Heart left ventricle (tissue), 16 donors: ENCODE data around the gene LONRF2. TPM values are rescaled to one million over a fixed set of nuclear protein-coding genes. Genes with fewer than 3 reads are reported as not detected.

Experiments
- ATAC-seq, 4 donors: fragments of 200-7000 bp; cut with Tn5 transposase; one replicate each; pipeline ENCODE4 v1.9.1; 2020 to 2022; ENCODE audit warnings: moderate library complexity in 4 of 4, mild to moderate bottlenecking in 3 of 4, moderate number of reproducible peaks in 1 of 4
- DNase-seq, 5 donors: peaks; one replicate each; pipeline ENCODE4 v3.0.0-alpha.2; 2020
- H3K27ac ChIP-seq, 12 donors: fragments of 200-600 bp; sonication (generic) in 4 of 12; one replicate each; pipeline versions ENCODE4 v1.5.0 to v1.8.0; 2016 to 2022; ENCODE audit warnings: mild to moderate bottlenecking in 2 of 12
- H3K27me3 ChIP-seq, 9 donors: fragments of 200-600 bp; sonication (generic) in 2 of 9; one replicate each; pipeline versions ENCODE4 v1.5.1 to v1.8.0; 2016 to 2022; ENCODE audit warnings: mild to moderate bottlenecking in 3 of 9
- H3K36me3 ChIP-seq, 9 donors: fragments of 200-600 bp; sonication (generic) in 2 of 9; one replicate each; pipeline versions ENCODE4 v1.5.0 to v1.8.0; 2018 to 2022; ENCODE audit warnings: mild to moderate bottlenecking in 2 of 9
- H3K4me1 ChIP-seq, 12 donors: fragments of 200-600 bp; sonication (generic) in 4 of 12; one replicate each; pipeline versions ENCODE4 v1.5.0 to v1.8.0; 2016 to 2022; ENCODE audit warnings: mild to moderate bottlenecking in 3 of 12
- H3K4me3 ChIP-seq, 12 donors: fragments of 200-600 bp; sonication (generic) in 4 of 12; one replicate each; pipeline versions ENCODE4 v1.5.0 to v1.8.0; 2017 to 2022; ENCODE audit warnings: mild to moderate bottlenecking in 9 of 12, moderate library complexity in 4 of 12
- H3K9me3 ChIP-seq, 12 donors: fragments of 200-600 bp; sonication (generic) in 4 of 12; one replicate each; pipeline versions ENCODE4 v1.5.0 to v1.8.0; 2016 to 2022; ENCODE audit warnings: mild to moderate bottlenecking in 1 of 12
- POLR2A ChIP-seq, 2 donors: fragments of 450-650 bp; IDR thresholded peaks; one replicate each; pipeline ENCODE4 v1.6.1; 2017; ENCODE audit warnings: antibody characterized with exemption in 2 of 2, mild to moderate bottlenecking in 2 of 2, moderate library complexity in 2 of 2
- WGBS, 4 donors: extraction: QIAGEN DNeasy Blood & Tissue Kit in 2 of 4; methylation state at CpG; one replicate each; pipeline versions ENCODE4 v1.1.5 to v1.1.7; 2013 to 2018; 5-methylcytosine and 5-hydroxymethylcytosine counted together
- intact Hi-C, 10 donors: fragments of 100-400 bp; cut with DNase I; formaldehyde crosslinking; loops; one replicate each; pipeline versions ENCODE4 v1.11.1 to v1.14.2; 2022
- polyA plus RNA-seq, 2 donors: library from polyadenylated mRNA; stranded (reverse); fragments of 200-250 nt; gene quantifications; one replicate each; pipeline ENCODE4 v1.2.3, GENCODE V29; 2013
- total RNA-seq, 9 donors: library from RNA; depleted of rRNA in 2 of 9; stranded (reverse); fragments of >200 nt in 2 of 9; fragmentation: NEBNext Ultra II Directional in 3 of 9; extraction: Animal tissue kit (Norgen Biotek cat#: 25700) in 3 of 9; gene quantifications; one replicate each; pipeline versions ENCODE4 v1.1.0 to v1.2.4, GENCODE V29; 2016 to 2023
- TF ChIP-seq, protein P1 (sequence below), 12 donors: fragments of 200-600 bp; sonication (generic) in 4 of 12; IDR thresholded peaks; one replicate each; pipeline versions ENCODE4 v1.5.0 to v1.8.0; 2018 to 2022; ENCODE audit warnings: antibody characterized with exemption in 12 of 12, mild to moderate bottlenecking in 5 of 12
- donor health status: ischemic (EF 13 %, LVEDD 7.1; RV severe dilation, severe dysfunction).
- donor health status: healthy with polysubstance abuse.
- donor health status: DM: no; HTN: yes; CAD: no.
- donor health status: DM: no; HTN: no; CAD: no.
- donor health status: ischemic (EF 25% LVEDD 6.9; RV normal size, moderate dysfunction).
- donor health status: ischemic (EF 25% LVEDD 5.7; RV mildly dilated, moderate dysfunction).
- donor health status: healthy.
- donor health status: DM: yes; HTN: yes; CAD: no.
- donor health status: ischemic (EF 35%, LVEDD 5.7; RV mildly dilated, moderate dysfunction).
- donor health status: nonischemic (EF 11% LVEDD 7.7; RV severe dilation, severe dysfunction).
- donor health status: DM: yes; HTN: yes; CAD: no.
- donor health status: PGD.
- donor health status: ischemic (EF 29% LVEDD 5.4; RV normal size, mild dysfunction).
- donor health status: nonischemic (EF 23%, LVEDD 6.1; RV moderate dilation, normal function).

Gene LONRF2
- total and polyA plus RNA-seq, 11 donors, result 2.4 to 29.7 (median 16.5) TPM

DNA sequence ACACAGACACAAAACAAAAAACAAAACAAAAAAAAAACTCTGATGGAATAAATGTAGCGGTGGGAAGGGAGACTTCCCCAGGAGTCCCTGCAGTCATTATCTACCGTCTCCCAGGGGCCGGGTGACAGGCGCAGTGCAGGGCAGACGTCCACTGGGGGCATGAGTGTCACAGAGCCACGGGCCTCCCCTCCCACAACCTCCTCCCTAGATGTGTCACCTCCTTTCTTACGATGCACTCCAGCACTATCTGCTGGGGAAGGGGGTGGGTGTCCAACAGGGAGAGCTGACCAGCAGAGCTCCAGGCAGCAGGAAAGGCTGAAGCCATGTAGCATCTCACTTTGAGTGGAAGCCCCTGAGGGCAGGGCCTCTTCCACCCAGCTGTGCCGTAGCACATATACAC lies 84.5 kb downstream of the LONRF2 start:
- 60 to 69% (median 62%) methylated on average over 8 of the region's 8 CpGs for WGBS, 4 donors
- DNase-seq (no peak), ATAC-seq (no peak)
- H3K36me3 ChIP-seq, result no peaks in the 10 kb centered on the region
- H3K4me3 ChIP-seq, result no peak overlapping the region
- TF ChIP-seq POLR2A (IDR thresholded peaks at IDR 0.05), result no peak
- TF ChIP-seq, protein P1, sequence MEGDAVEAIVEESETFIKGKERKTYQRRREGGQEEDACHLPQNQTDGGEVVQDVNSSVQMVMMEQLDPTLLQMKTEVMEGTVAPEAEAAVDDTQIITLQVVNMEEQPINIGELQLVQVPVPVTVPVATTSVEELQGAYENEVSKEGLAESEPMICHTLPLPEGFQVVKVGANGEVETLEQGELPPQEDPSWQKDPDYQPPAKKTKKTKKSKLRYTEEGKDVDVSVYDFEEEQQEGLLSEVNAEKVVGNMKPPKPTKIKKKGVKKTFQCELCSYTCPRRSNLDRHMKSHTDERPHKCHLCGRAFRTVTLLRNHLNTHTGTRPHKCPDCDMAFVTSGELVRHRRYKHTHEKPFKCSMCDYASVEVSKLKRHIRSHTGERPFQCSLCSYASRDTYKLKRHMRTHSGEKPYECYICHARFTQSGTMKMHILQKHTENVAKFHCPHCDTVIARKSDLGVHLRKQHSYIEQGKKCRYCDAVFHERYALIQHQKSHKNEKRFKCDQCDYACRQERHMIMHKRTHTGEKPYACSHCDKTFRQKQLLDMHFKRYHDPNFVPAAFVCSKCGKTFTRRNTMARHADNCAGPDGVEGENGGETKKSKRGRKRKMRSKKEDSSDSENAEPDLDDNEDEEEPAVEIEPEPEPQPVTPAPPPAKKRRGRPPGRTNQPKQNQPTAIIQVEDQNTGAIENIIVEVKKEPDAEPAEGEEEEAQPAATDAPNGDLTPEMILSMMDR (IDR thresholded peaks at IDR 0.05), result no peak
- H3K9me3 ChIP-seq, result no peaks in the 10 kb centered on the region
- intact Hi-C loops, result loop anchor here in 2 of 10 donors (5.0 to 10.0 kb wide), 2 partner anchors 60 to 123 kb away; no protein-coding TSS in a partner anchor
- H3K4me1 ChIP-seq, result peaks cover 0 to 9% (median under 1%) of the 10 kb centered on the region in 12 donors
- no peak overlapping the region for H3K27ac ChIP-seq
- H3K27me3 ChIP-seq, result no peaks in the 10 kb centered on the region

DNA sequence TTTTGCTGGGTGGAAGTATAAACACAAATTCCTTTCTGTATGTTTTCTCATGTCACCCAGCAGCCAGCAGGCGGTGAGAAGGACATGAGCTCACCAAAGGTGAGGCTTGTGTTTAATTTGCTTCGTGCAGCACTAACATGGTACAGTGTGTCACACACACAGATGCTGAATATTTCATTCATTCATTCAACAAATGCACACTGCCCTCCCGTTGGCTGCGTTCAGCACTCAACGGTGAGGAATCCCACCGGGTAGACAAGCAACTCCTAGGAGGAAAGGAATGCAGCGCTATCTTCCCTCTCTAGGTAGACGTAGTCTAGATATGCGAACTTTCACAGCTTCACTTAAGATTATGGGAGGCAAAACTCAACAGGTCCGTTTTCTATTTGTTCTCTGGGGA lies 85.1 kb downstream of the LONRF2 start:
- 56 to 68% (median 59%) methylated on average over 10 of the region's 10 CpGs for WGBS, 4 donors
- Histone ChIP-seq H3K9me3 (no peaks in the 10 kb centered on the region), H3K36me3 (no peaks in the 10 kb centered on the region), H3K27me3 (no peaks in the 10 kb centered on the region), H3K27ac (no peak overlapping the region), H3K4me3 (no peak overlapping the region), H3K4me1 (peaks cover 0 to 3% (median 0%) of the 10 kb centered on the region in 12 donors)
- DNase-seq (no peak), ATAC-seq (no peak)
- TF ChIP-seq POLR2A (IDR thresholded peaks at IDR 0.05), result no peak
- TF ChIP-seq, protein P1 (IDR thresholded peaks at IDR 0.05), result no peak
- intact Hi-C loops, result loop anchor here in 2 of 10 donors (5.0 to 10.0 kb wide), 2 partner anchors 60 to 122 kb away; no protein-coding TSS in a partner anchor

DNA sequence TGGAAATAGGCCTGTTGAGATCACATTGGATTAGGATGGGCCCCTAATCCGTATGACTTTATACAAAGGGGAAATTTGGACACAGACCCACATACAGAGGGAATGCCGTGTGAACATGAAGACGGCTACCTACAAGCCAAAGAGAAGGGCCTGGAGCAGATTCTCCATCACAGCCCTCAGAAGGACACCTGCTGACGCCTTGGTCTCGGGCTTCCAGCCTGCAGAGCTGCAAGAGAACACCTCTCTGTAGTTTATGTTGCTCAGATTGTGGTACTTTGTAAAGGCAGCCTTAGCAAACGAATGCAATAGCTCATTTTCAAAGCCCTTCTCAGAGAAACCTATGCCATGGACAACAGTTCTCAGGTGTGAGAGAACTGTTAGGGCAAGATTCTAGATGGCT lies 86.1 kb downstream of the LONRF2 start:
- H3K27me3 ChIP-seq, result no peaks in the 10 kb centered on the region
- intact Hi-C loops, result loop anchor here in 2 of 10 donors (5.0 to 10.0 kb wide), 2 partner anchors 59 to 121 kb away; no protein-coding TSS in a partner anchor
- H3K4me3 ChIP-seq, result no peak overlapping the region
- no peaks in the 10 kb centered on the region for H3K9me3 ChIP-seq
- H3K27ac ChIP-seq, result no peak overlapping the region
- DNase-seq (no peak), ATAC-seq (no peak)
- no peaks in the 10 kb centered on the region for H3K36me3 ChIP-seq
- WGBS, 4 donors, result 83 to 97% (median 91%) methylated on average over 6 of the region's 6 CpGs
- TF ChIP-seq, protein P1 (IDR thresholded peaks at IDR 0.05), result no peak
- TF ChIP-seq POLR2A (IDR thresholded peaks at IDR 0.05), result no peak
- H3K4me1 ChIP-seq, result no peaks in the 10 kb centered on the region

DNA sequence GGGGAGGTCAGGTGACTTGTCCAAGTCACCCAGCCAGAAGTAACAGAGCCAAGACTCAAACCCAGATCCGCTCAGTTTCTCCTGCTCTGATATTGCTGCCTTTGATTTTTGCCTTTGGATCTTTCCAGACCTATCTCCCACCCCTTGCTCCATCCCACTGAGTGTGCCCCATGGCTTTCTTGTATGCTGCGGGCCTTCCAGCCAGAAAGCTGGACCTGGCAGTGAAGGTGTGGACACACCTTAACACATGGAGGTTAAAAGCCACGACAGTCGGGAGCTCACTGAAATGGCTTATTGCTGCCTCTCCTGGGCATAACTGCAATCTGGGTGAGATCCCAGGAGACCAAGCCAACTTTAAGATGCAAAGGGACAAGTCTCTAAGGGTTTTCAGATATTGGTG lies 86.7 kb downstream of the LONRF2 start:
- ATAC-seq (no peak), DNase-seq (no peak)
- Histone ChIP-seq H3K4me3 (no peak overlapping the region), H3K4me1 (no peaks in the 10 kb centered on the region), H3K36me3 (no peaks in the 10 kb centered on the region), H3K9me3 (no peaks in the 10 kb centered on the region), H3K27me3 (no peaks in the 10 kb centered on the region), H3K27ac (no peak overlapping the region)
- TF ChIP-seq POLR2A (IDR thresholded peaks at IDR 0.05), result no peak
- TF ChIP-seq, protein P1 (IDR thresholded peaks at IDR 0.05), result no peak
- WGBS, 4 donors, result 91 to 95% (median 93%) methylated on average over 4 of the region's 4 CpGs
- intact Hi-C loops, result loop anchor here in 2 of 10 donors (5.0 to 10.0 kb wide), 2 partner anchors 58 to 121 kb away; no protein-coding TSS in a partner anchor
